HFF-Myc (cell line): ENCODE data around the gene AKR1C4.

Experiments used
- DNase-seq: peaks from one replicate; pipeline ENCODE4 v3.0.0-alpha.2; 2011; ENCODE audit warnings: low read depth; ENCODE audit errors: extremely low read depth
- H3K4me3 ChIP-seq: replicated peaks from 2 replicates; pipeline ENCODE4 v1.5.1; 2011; ENCODE audit warnings: low read depth, mild to moderate bottlenecking, control low read depth, low read length
- TF ChIP-seq, protein P1 (sequence below): IDR thresholded peaks from 2 replicates; pipeline ENCODE4 v1.5.1; 2012; ENCODE audit warnings: mild to moderate bottlenecking, low read depth, low read length, control low read depth; ENCODE audit errors: missing control alignments

The AKR1C4 gene

DNA sequence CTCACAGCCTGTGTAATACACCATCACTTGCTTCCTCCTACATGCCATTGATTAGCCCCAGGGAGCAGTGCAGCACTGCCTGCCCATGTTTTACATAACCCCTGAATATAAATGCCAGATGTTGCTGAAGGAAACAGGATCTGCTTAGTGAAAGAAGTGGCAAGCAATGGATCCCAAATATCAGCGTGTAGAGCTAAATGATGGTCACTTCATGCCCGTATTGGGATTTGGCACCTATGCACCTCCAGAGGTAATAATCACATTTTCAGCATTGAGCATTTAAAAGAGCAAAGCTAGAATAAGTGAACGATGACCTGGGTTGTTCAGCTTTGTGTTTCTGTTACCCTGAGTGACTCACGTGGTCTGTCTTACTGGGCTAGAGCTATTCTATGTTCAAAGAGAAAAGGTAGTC, at the start of gene AKR1C4:
AKR1C4 (plus strand) TSS at position 136 of the 412 bp plus-strand sequence; CDS start at position 167, 31 bp downstream.
- DNase-seq, result no peak
- no peak within 1 kb of the TSS for H3K4me3 ChIP-seq
- TF ChIP-seq, protein P1, sequence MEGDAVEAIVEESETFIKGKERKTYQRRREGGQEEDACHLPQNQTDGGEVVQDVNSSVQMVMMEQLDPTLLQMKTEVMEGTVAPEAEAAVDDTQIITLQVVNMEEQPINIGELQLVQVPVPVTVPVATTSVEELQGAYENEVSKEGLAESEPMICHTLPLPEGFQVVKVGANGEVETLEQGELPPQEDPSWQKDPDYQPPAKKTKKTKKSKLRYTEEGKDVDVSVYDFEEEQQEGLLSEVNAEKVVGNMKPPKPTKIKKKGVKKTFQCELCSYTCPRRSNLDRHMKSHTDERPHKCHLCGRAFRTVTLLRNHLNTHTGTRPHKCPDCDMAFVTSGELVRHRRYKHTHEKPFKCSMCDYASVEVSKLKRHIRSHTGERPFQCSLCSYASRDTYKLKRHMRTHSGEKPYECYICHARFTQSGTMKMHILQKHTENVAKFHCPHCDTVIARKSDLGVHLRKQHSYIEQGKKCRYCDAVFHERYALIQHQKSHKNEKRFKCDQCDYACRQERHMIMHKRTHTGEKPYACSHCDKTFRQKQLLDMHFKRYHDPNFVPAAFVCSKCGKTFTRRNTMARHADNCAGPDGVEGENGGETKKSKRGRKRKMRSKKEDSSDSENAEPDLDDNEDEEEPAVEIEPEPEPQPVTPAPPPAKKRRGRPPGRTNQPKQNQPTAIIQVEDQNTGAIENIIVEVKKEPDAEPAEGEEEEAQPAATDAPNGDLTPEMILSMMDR, result no peak

DNA sequence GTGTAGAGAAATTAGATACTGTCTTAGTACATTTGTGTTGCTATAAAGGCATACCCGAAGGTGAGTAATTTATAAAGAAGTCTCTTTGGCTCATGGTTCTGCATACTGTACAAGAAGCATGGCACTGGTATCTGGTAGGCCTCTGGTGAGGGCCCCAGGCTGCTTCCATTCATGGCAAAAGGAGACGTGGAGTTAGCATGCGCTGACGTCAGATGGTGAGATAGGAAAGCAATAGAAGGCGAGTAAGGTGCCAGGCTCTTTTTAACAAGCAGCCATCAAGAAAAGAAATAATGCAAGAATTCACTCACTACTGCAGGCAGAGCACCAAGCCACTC, 49.8 kb upstream of the AKR1C4 start:
- H3K4me3 ChIP-seq, result no peak overlapping the region
- DNase-seq, result no peak
- TF ChIP-seq, protein P1, result no peak

DNA sequence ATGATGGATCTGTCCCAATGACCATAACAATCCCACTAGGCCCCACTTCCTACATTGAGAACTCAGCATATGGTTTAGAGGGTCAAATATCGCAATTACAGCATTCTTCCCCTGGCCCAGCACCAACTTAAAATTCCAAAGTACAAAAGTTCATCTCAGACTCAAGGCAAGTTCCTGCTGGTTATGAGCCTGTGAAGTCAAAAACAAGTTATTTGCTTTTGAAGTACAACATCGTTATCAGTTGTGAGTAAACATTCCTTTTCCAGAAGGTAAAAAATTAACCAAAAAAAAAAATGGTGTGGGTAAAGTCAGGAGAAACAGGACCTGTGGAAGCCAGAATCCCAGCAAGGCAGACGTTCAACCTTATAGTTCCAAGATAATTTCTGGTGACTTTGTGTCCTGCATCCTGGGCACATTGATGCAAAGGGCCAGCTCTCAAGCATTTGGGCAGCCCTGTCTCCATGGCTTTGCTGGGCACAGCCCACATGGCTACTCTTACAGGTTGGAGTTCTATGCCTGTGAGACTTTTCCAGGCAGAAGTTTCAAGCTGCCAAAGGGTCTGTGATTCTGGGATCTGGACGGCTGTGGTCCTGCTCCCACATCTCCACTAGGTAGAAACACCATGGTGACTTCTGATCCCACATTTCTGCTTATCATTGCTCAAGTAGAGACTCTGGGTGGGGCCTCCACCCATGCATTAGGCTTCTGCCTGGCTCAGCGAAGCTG, 49.2 kb upstream of the AKR1C4 start:
- TF ChIP-seq, protein P1, result no peak

DNA sequence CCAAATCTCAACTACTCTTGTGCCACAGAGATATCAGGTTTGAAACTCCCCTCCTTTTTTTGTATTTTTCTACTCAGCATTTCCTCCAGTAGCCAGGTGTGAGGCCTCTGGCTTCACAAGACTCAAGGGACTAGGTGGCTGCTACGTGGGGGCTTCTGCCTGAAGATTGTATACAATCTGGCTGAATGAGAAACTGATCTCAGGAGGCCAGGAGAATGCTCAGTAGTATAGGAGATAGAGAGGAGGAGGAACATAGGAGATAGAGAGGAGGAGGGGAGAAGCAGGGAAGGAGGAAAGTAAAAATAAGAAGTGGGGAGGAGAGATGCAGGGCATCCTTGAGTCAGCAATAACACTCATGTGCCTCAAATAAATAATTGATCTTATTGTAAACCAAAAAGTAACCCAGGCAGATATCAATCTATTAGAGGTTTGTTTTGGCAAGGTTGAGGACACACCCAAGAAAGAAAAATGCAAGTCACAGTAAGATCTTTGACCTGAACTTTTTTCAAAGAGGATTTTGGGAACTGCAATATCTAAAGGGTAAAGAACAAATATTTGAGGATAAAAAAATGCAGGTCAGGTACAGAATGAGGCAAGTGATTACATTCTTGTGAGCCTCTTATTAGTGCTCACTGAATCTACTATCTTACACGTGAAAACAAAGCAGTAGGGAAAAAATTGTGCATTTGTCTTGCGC, 48.5 kb upstream of the AKR1C4 start:
- TF ChIP-seq, protein P1, result no peak
- DNase-seq, result no peak
- H3K4me3 ChIP-seq, result no peak overlapping the region

More for the DNA sequence above, 49.2 kb upstream of the AKR1C4 start:
- H3K4me3 ChIP-seq, result no peak overlapping the region
- no peak for DNase-seq

DNA sequence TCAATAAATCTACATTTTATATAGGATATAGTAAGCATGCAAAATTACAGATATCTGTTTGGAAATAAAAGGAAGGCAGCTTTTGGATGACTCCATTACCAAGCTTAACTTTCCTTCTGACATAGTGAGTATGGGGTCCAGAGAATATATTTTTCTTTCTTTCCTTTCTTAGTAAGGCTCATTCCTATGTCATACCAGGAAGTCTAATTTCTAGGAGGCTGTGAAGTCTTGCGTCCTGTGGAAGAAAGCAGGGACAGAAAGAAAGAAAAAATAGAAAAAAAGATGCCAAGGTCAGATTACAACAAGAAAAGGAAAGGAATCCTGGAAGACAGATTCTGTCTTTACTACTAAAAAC, 48.0 kb upstream of the AKR1C4 start:
- DNase-seq, result no peak
- TF ChIP-seq, protein P1, result no peak
- no peak overlapping the region for H3K4me3 ChIP-seq

DNA sequence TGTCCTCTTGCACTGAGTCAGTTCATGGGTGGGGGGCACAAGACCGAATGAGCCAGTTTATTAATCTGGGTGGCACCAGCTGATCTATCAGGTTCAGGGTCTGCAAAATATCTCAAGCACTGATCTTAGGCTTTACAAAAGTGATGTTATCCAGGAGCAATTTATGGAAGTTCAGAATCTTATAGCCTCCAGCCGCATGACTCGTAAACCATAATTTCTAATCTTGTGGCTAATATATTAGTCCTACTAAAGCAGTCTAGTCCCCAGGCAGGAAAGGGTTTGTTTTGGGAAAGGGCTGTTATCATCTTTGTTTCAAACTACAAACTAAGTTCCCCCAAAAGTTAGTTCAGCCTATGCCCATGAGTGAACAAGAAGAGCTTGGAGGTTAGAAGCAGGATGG, 45.6 kb upstream of the AKR1C4 start:
- DNase-seq, result no peak
- TF ChIP-seq, protein P1, result no peak
- H3K4me3 ChIP-seq, result no peak overlapping the region
